ENCODE measurements around the gene CDH22. TPM values are rescaled to one million over a fixed set of nuclear protein-coding genes. Genes with fewer than 3 reads are reported as not detected.

Gene CDH22
- total RNA-seq, 4 donors from 2014 or later = 0.26 to 1.2 (median 0.35) TPM

DNA sequence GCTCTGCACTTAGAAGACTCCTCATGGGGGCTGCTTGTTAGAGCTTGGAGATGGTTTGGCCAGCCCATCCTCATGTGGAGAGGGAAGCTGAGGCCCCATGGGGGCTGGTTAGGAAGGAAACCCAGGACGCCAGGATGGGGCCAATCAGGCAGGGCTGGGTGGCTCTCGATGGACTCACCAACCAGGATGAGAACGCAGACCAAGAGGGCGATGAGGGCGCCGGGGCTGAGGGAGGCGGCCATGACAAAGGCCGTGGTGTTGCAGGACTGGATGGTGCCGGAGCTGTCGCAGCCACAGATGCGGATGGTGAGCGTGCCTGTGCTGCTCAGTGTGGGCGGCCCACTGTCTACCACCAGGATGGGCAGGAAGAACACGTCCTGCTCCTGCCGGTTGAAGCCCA lies 130.5 kb downstream of the CDH22 start:
- no peaks in the 10 kb centered on the region for H3K9me3 ChIP-seq
- no peak for DNase-seq
- H3K4me1 ChIP-seq = no peaks in the 10 kb centered on the region
- peaks cover 20 to 27% (median 24%) of the 10 kb centered on the region in 3 donors for H3K27me3 ChIP-seq
- no peak for TF ChIP-seq POLR2A (IDR thresholded peaks at IDR 0.05)
- TF ChIP-seq, protein P1, sequence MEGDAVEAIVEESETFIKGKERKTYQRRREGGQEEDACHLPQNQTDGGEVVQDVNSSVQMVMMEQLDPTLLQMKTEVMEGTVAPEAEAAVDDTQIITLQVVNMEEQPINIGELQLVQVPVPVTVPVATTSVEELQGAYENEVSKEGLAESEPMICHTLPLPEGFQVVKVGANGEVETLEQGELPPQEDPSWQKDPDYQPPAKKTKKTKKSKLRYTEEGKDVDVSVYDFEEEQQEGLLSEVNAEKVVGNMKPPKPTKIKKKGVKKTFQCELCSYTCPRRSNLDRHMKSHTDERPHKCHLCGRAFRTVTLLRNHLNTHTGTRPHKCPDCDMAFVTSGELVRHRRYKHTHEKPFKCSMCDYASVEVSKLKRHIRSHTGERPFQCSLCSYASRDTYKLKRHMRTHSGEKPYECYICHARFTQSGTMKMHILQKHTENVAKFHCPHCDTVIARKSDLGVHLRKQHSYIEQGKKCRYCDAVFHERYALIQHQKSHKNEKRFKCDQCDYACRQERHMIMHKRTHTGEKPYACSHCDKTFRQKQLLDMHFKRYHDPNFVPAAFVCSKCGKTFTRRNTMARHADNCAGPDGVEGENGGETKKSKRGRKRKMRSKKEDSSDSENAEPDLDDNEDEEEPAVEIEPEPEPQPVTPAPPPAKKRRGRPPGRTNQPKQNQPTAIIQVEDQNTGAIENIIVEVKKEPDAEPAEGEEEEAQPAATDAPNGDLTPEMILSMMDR (IDR thresholded peaks at IDR 0.05 in 4 of 5, conservative IDR thresholded peaks at IDR 0.05 in 1 of 5) = no peak
- in situ Hi-C loops (cut with MboI; ENCODE audit: low sequenced_read_pairs in 4 of 4) (no loop called here), intact Hi-C loops (cut with DNase I; ENCODE audit: low total_unique reads) (no loop called here)
- H3K36me3 ChIP-seq = no peaks in the 10 kb centered on the region
- H3K27ac ChIP-seq = no peak overlapping the region
- no peak for ATAC-seq
- no peak overlapping the region for H3K4me3 ChIP-seq

DNA sequence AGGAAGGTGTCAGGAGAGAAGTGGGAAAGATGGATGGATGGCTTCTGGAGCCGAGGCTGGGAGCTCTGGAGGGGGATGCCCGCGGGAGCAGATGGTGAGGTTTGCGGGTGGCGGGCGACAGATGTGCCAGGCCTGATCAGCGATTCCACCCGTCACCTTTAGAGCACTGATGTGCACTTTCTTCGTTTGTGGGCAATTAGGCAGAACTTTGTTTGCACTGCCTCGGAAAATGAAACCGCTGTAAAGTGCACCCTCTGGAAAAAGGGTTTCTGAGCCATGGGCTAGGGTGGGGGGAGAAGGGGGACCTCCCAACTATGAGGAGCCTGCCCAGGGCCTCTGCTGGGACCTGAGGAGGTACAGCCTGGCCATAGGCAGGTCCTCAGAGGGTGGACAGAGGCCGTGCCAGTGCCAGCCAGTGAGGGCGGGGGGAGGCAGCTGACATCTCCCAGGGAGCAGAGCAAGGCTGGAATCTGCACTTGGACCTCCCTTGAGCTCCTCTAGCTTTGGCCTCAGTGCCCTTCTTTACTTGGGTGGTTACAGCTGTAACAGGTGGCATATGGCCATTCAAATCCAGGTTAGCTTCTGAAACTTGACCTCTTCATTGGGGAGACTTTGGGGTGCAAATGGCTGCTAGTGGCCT lies 131.4 kb downstream of the CDH22 start:
- Histone ChIP-seq H3K27ac (no peak overlapping the region), H3K4me1 (no peaks in the 10 kb centered on the region), H3K36me3 (no peaks in the 10 kb centered on the region), H3K27me3 (peaks cover 23 to 31% (median 29%) of the 10 kb centered on the region in 3 donors), H3K4me3 (no peak overlapping the region), H3K9me3 (no peaks in the 10 kb centered on the region)
- in situ Hi-C loops (cut with MboI; ENCODE audit: low sequenced_read_pairs in 4 of 4) (no loop called here), intact Hi-C loops (cut with DNase I; ENCODE audit: low total_unique reads) (no loop called here)
- ATAC-seq = no peak
- TF ChIP-seq POLR2A (IDR thresholded peaks at IDR 0.05) = no peak
- TF ChIP-seq, protein P1 (IDR thresholded peaks at IDR 0.05 in 4 of 5, conservative IDR thresholded peaks at IDR 0.05 in 1 of 5) = no peak
- no peak for DNase-seq

DNA sequence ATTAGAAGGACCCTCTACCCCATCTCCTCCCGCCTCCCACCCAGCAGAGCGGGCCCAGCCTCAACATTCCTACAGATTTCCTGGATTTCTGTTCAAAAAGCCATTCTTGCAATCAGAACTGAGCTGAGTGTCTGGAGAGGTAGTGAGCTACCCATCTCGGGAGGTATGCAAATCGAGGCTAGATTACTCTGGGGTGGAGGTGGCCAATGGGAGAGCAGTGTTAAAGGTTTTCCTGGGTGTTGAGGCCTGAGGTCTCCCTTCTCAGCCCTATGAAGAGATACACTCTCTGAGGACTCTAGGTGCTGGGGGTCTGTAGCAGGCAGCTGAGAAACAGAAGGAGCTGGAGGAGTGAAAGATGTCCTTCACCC lies 133.2 kb downstream of the CDH22 start:
- H3K4me1 ChIP-seq = no peaks in the 10 kb centered on the region
- ATAC-seq = no peak
- intact Hi-C loops (cut with DNase I; ENCODE audit: low total_unique reads) = loop anchor here (2.0 kb wide), 1 partner anchor 152 kb away; no protein-coding TSS in a partner anchor
- no peaks in the 10 kb centered on the region for H3K36me3 ChIP-seq
- TF ChIP-seq, protein P1 (IDR thresholded peaks at IDR 0.05 in 4 of 5, conservative IDR thresholded peaks at IDR 0.05 in 1 of 5) = no peak
- TF ChIP-seq POLR2A (IDR thresholded peaks at IDR 0.05) = no peak
- no peak overlapping the region for H3K27ac ChIP-seq
- no peaks in the 10 kb centered on the region for H3K9me3 ChIP-seq
- H3K27me3 ChIP-seq = peaks cover 22 to 31% (median 29%) of the 10 kb centered on the region in 3 donors
- DNase-seq = no peak
- in situ Hi-C loops (cut with MboI; ENCODE audit: low sequenced_read_pairs in 4 of 4) = no loop called here
- no peak overlapping the region for H3K4me3 ChIP-seq

DNA sequence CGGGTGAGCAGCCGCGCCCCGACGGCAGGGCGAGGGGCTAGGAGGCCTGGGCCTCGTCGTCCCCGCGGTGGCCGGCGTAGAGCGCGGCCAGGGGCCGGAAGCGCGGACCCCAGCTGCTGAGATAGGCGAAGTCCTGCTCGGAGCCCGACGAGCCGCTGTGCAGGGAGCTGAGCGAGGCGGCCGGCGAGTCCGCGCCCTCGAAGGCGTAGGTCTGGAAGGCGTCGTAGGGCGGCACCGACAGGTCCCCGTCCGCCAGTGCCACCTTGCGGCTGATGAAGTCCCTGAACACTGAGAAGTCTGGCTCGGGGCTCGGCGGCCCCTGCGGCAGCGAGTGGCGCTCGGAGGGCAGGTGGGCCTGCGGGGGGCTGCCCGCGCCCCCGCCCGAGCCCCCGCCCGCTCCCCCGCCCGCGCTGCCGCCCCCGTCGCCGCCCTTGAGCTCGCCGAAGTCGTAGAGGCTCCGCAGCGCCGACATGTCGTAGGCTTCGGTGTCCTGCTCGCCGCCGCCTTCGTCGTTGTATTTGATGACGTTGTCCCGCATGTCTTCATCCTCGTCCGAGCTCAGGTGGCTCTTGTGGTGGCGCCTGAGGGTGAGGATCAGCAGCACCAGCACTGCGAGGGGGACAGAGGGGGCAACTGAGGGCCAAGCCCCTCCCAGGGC lies 133.7 kb downstream of the CDH22 start:
- in situ Hi-C loops (cut with MboI; ENCODE audit: low sequenced_read_pairs in 4 of 4) = no loop called here
- no peaks in the 10 kb centered on the region for H3K9me3 ChIP-seq
- no peak for TF ChIP-seq POLR2A (IDR thresholded peaks at IDR 0.05)
- TF ChIP-seq, protein P1 (IDR thresholded peaks at IDR 0.05 in 4 of 5, conservative IDR thresholded peaks at IDR 0.05 in 1 of 5) = peak; percentile 14 to 75 (median 64)
- H3K27me3 ChIP-seq = peaks cover 22 to 31% (median 29%) of the 10 kb centered on the region in 3 donors
- no peak overlapping the region for H3K4me3 ChIP-seq
- ATAC-seq = peak; percentile 68 to 82
- H3K27ac ChIP-seq = no peak overlapping the region
- no peaks in the 10 kb centered on the region for H3K4me1 ChIP-seq
- H3K36me3 ChIP-seq = no peaks in the 10 kb centered on the region
- intact Hi-C loops (cut with DNase I; ENCODE audit: low total_unique reads) = loop anchor here (2.0 to 5.0 kb wide), 2 partner anchors 42 to 152 kb away; no protein-coding TSS in a partner anchor
- DNase-seq = peak; percentile 26 to 48
